ENCODE data around the gene GOLGA6L6.
"Not testable (repeated sequence)": the region's sequence is repeated elsewhere in the genome, so short reads cannot be mapped to it uniquely, and the experiment has no call there.

GRCh38 chr15:20541700-20542099 is at the start of gene GOLGA6L6:
- not testable (repeated sequence) for TF ChIP-seq CTCF, EP300 (IDR thresholded peaks at IDR 0.05)

Measured in suprapubic skin (tissue), 3 donors.